NCI-H748 treated with DMSO at 0.1 percent for 48 hours (cell line): Measurements from ENCODE around the gene ERBB2.
A peak's percentile ranks its signal among the peaks of the same experiment; 100 is the strongest.
"Not testable (repeated sequence)": the region's sequence is repeated elsewhere in the genome, so short reads cannot be mapped to it uniquely, and the experiment has no call there.

Source experiments
- DNase-seq: peaks from one replicate; lab custom pipeline; 2025; lab: John Stamatoyannopoulos, UW

The ERBB2 gene

GRCh38 chr17:39763051-39763820, 63.4 kb downstream of the ERBB2 start:
- no peak for DNase-seq

- not testable (repeated sequence) for DNase-seq
These were observed 64.3 kb downstream of the ERBB2 start for GRCh38 chr17:39764171-39764570.

GRCh38 chr17:39765175-39765574, 65.3 kb downstream of the ERBB2 start:
- DNase-seq, result no peak

- DNase-seq, result no peak
These were observed 65.9 kb downstream of the ERBB2 start for GRCh38 chr17:39765766-39766165.

- DNase-seq, result no peak
These were observed 67.3 kb downstream of the ERBB2 start for GRCh38 chr17:39767147-39767546.

- DNase-seq, result peak; percentile 45
These were observed 70.2 kb downstream of the ERBB2 start for GRCh38 chr17:39769974-39770587.

GRCh38 chr17:39772415-39772814, 72.6 kb downstream of the ERBB2 start:
- no peak for DNase-seq

GRCh38 chr17:39772987-39773934, 73.4 kb downstream of the ERBB2 start:
- DNase-seq, result no peak

GRCh38 chr17:39774047-39774446, 74.2 kb downstream of the ERBB2 start:
- DNase-seq, result no peak

GRCh38 chr17:39775031-39775430, 75.2 kb downstream of the ERBB2 start:
- DNase-seq, result no peak

GRCh38 chr17:39776252-39776651, 76.4 kb downstream of the ERBB2 start:
- no peak for DNase-seq

- DNase-seq, result no peak
These were observed 77.9 kb downstream of the ERBB2 start for GRCh38 chr17:39777534-39778365.
